DMS153 (cell line): ENCODE results near the gene CCR5AS.
"Not testable (repeated sequence)": the region's sequence is repeated elsewhere in the genome, so short reads cannot be mapped to it uniquely, and the experiment has no call there.

Experiments used
- DNase-seq: peaks from one replicate; lab custom pipeline; 2025; lab: John Stamatoyannopoulos, UW

The CCR5AS gene

GRCh38 chr3:46429250-46429649, 22.4 kb upstream of the CCR5AS start:
- DNase-seq, result peak; percentile 25

GRCh38 chr3:46427916-46428833, 21.3 kb upstream of the CCR5AS start:
- DNase-seq, result no peak

- not testable (repeated sequence) for DNase-seq
These were observed 20.5 kb upstream of the CCR5AS start for GRCh38 chr3:46427404-46427803.

GRCh38 chr3:46426476-46426875, 19.6 kb upstream of the CCR5AS start:
- not testable (repeated sequence) for DNase-seq

GRCh38 chr3:46423588-46423987, 16.7 kb upstream of the CCR5AS start:
- DNase-seq, result peak; percentile 42

GRCh38 chr3:46422617-46423016, 15.8 kb upstream of the CCR5AS start:
- peak; percentile 33 for DNase-seq

GRCh38 chr3:46420931-46421330, 14.1 kb upstream of the CCR5AS start:
- no peak for DNase-seq

- DNase-seq, result no peak
These were observed 12.9 kb upstream of the CCR5AS start for GRCh38 chr3:46419816-46420215.

- DNase-seq, result no peak
These were observed 11.2 kb upstream of the CCR5AS start for GRCh38 chr3:46417841-46418611.

- DNase-seq, result no peak
These were observed 10.1 kb upstream of the CCR5AS start for GRCh38 chr3:46416811-46417510.

GRCh38 chr3:46416125-46416810, 9.4 kb upstream of the CCR5AS start:
- peak; percentile 4 for DNase-seq

GRCh38 chr3:46414739-46415138, 7.9 kb upstream of the CCR5AS start:
- no peak for DNase-seq

- no peak for DNase-seq
These were observed 7.1 kb upstream of the CCR5AS start for GRCh38 chr3:46413951-46414350.

- no peak for DNase-seq
These were observed 6.0 kb upstream of the CCR5AS start for GRCh38 chr3:46412786-46413298.

- no peak for DNase-seq
These were observed 4.4 kb upstream of the CCR5AS start for GRCh38 chr3:46411271-46411670.

- no peak for DNase-seq
These were observed 3.8 kb upstream of the CCR5AS start for GRCh38 chr3:46410669-46411068.

GRCh38 chr3:46409739-46410489, 3.0 kb upstream of the CCR5AS start:
- no peak for DNase-seq

GRCh38 chr3:46408853-46409252, 2.0 kb upstream of the CCR5AS start:
- DNase-seq, result no peak

GRCh38 chr3:46407970-46408369, 1.1 kb upstream of the CCR5AS start:
- DNase-seq, result no peak

GRCh38 chr3:46406443-46406787, 451 bp downstream of the CCR5AS start:
- DNase-seq, result no peak
